IMR-90 (cell line): ENCODE measurements around the gene KRT80. TPM values are rescaled to one million over a fixed set of nuclear protein-coding genes. Genes with fewer than 3 reads are reported as not detected.

Experiments
- ATAC-seq: fragments of 200-7000 bp; cut with Tn5 transposase; 2 replicates; pipeline ENCODE4 v1.9.1; 2020; ENCODE audit warnings: low read depth, mild to moderate bottlenecking, moderate library complexity
- BruUV-seq: library from RNA; stranded (reverse); fragments of 400-500 nt; replicated peaks from 2 replicates; lab custom pipeline; 2021; lab: Mats Ljungman, UMichigan
- CTCF ChIA-PET: fragments of 300-600 bp; formaldehyde crosslinking; extraction: SDS; loops from one replicate; lab custom pipeline; 2021; ENCODE audit warnings: antibody characterized with exemption; lab: Yijun Ruan, JAX
- POLR2A ChIA-PET: fragments of 300-600 bp; sonication (Branson Sonifier 250); formaldehyde crosslinking; loops from one replicate; lab custom pipeline; 2022; ENCODE audit warnings: antibody characterized with exemption; ENCODE audit not compliant: unreplicated experiment; lab: Charles Lee
- DNase-seq: peaks from one replicate; pipeline ENCODE4 v3.0.0; 2013
- H2AFZ ChIP-seq: replicated peaks from 2 replicates; pipeline ENCODE3; 2013; ENCODE audit warnings: low read length, mild to moderate bottlenecking; ENCODE audit not compliant: poor library complexity
- H2AK5ac ChIP-seq: 2 replicates; pipeline ENCODE4 v1.6.1; 2013; ENCODE audit warnings: low read depth, low read length, inconsistent platforms
- H2AK9ac ChIP-seq: replicated peaks from 2 replicates; pipeline ENCODE3; 2013; ENCODE audit warnings: mild to moderate bottlenecking, low read depth, low read length, moderate library complexity; ENCODE audit not compliant: poor library complexity
- H2BK120ac ChIP-seq: 2 replicates; pipeline ENCODE4 v1.6.1; 2013; ENCODE audit warnings: low read depth, low read length, inconsistent platforms
- H2BK15ac ChIP-seq: 3 replicates; pipeline ENCODE4 v1.6.1; 2013; ENCODE audit warnings: low read depth, low read length, inconsistent platforms
- H2BK20ac ChIP-seq: 2 replicates; pipeline ENCODE4 v1.6.1; 2013; ENCODE audit warnings: low read depth, mild to moderate bottlenecking, inconsistent platforms, low read length, moderate library complexity
- H2BK5ac ChIP-seq: 2 replicates; pipeline ENCODE4 v1.6.1; 2013; ENCODE audit warnings: mild to moderate bottlenecking, low read depth, low read length, inconsistent platforms; ENCODE audit not compliant: poor library complexity, severe bottlenecking
- H3K14ac ChIP-seq: replicated peaks from 2 replicates; pipeline ENCODE4 v1.6.1; 2013; ENCODE audit warnings: low read depth, low read length, inconsistent platforms
- H3K18ac ChIP-seq: 2 replicates; pipeline ENCODE4 v1.6.1; 2013; ENCODE audit warnings: low read depth, low read length, control low read depth
- H3K23ac ChIP-seq: 2 replicates; pipeline ENCODE4 v1.6.1; 2013; ENCODE audit warnings: low read depth, low read length, inconsistent platforms
- H3K27ac ChIP-seq: 2 replicates; pipeline ENCODE4 v1.5.1; 2013; ENCODE audit warnings: mild to moderate bottlenecking, control low read depth, low read length; ENCODE audit not compliant: insufficient read depth
- H3K27me3 ChIP-seq: 2 replicates; pipeline ENCODE4 v1.6.1; 2013; ENCODE audit warnings: low read length; ENCODE audit not compliant: control insufficient read depth, insufficient read depth
- H3K36me3 ChIP-seq: 2 replicates; pipeline ENCODE4 v1.6.1; 2013; ENCODE audit warnings: low read length, mixed read lengths; ENCODE audit not compliant: control insufficient read depth, insufficient read depth
- H3K4ac ChIP-seq: 2 replicates; pipeline ENCODE4 v1.6.1; 2013; ENCODE audit warnings: low read depth, low read length, inconsistent platforms
- H3K4me1 ChIP-seq: 2 replicates; pipeline ENCODE4 v1.6.1; 2013; ENCODE audit warnings: low read length, mixed read lengths; ENCODE audit not compliant: control insufficient read depth, insufficient read depth
- H3K4me2 ChIP-seq: 2 replicates; pipeline ENCODE4 v1.6.1; 2013; ENCODE audit warnings: low read depth, mild to moderate bottlenecking, control low read depth, low read length, moderate library complexity
- H3K4me3 ChIP-seq: 2 replicates; pipeline ENCODE4 v1.5.1; 2013; ENCODE audit warnings: low read depth, mild to moderate bottlenecking, control low read depth, low read length, moderate library complexity; ENCODE audit not compliant: insufficient read depth
- H3K56ac ChIP-seq: 2 replicates; pipeline ENCODE4 v1.6.1; 2013; ENCODE audit warnings: low read length, inconsistent platforms; ENCODE audit not compliant: insufficient read depth; ENCODE audit errors: extremely low read depth
- H3K79me1 ChIP-seq, 2 experiments: 2 replicates each; pipeline ENCODE4 v1.6.1; 2013; ENCODE audit warnings: low read length in 2 of 2, inconsistent platforms in 1 of 2, low read depth in 1 of 2
- H3K9ac ChIP-seq: 2 replicates; pipeline ENCODE4 v1.6.1; 2013; ENCODE audit warnings: low read depth, low read length, control low read depth
- H3K9me1 ChIP-seq: 2 replicates; pipeline ENCODE4 v1.6.1; 2013; ENCODE audit warnings: low read length, inconsistent platforms; ENCODE audit not compliant: insufficient read depth
- H3K9me3 ChIP-seq: 2 replicates; pipeline ENCODE4 v1.6.1; 2013; ENCODE audit warnings: low read length; ENCODE audit not compliant: control insufficient read depth, insufficient read depth
- H4K20me1 ChIP-seq: 2 replicates; pipeline ENCODE4 v1.6.1; 2013; ENCODE audit warnings: low read length, inconsistent platforms; ENCODE audit not compliant: insufficient read depth
- H4K5ac ChIP-seq: 2 replicates; pipeline ENCODE4 v1.6.1; 2013; ENCODE audit warnings: mild to moderate bottlenecking, low read depth, low read length, control low read depth
- H4K8ac ChIP-seq, 2 experiments: 2 replicates each; pipeline ENCODE4 v1.6.1; 2013; ENCODE audit warnings: low read depth in 2 of 2, low read length in 2 of 2, control low read depth in 1 of 2, inconsistent platforms in 1 of 2
- H4K91ac ChIP-seq: 2 replicates; pipeline ENCODE4 v1.6.1; 2013; ENCODE audit warnings: low read depth, low read length, inconsistent platforms; ENCODE audit not compliant: insufficient read depth
- CEBPB ChIP-seq: IDR thresholded peaks from 2 replicates; pipeline ENCODE4 v1.6.1; 2012; ENCODE audit warnings: low read depth, low read length, improper control_type of control experiment
- MAZ ChIP-seq: IDR thresholded peaks from 2 replicates; pipeline ENCODE4 v1.6.1; 2012; ENCODE audit warnings: low read depth, mild to moderate bottlenecking, low read length, improper control_type of control experiment, moderate library complexity, borderline replicate concordance
- MXI1 ChIP-seq: IDR thresholded peaks from 2 replicates; pipeline ENCODE4 v1.6.1; 2012; ENCODE audit warnings: low read depth, mild to moderate bottlenecking, low read length, moderate library complexity, borderline replicate concordance
- RCOR1 ChIP-seq: IDR thresholded peaks from 2 replicates; pipeline ENCODE4 v1.6.1; 2012; ENCODE audit warnings: mild to moderate bottlenecking, low read length, improper control_type of control experiment; ENCODE audit not compliant: insufficient replicate concordance
- WGBS, 2 experiments: methylation state at CpG; one replicate each; pipeline versions ENCODE4 v1.1.5 to v1.1.7; 2013; ENCODE audit warnings: missing lambda C conversion rate in 2 of 2; ENCODE audit not compliant: insufficient read length in 1 of 2; ENCODE audit errors: extremely low coverage in 2 of 2; 5-methylcytosine and 5-hydroxymethylcytosine counted together
- dilution Hi-C: fragments of 300-500 bp; cut with HindIII; formaldehyde crosslinking; loops from one replicate; pipeline ENCODE4 v1.14.3; 2018; ENCODE audit warnings: low sequenced_read_pairs; ENCODE audit not compliant: unreplicated experiment
- in situ Hi-C: fragments of 300-500 bp; cut with MboI; formaldehyde crosslinking; loops from 3 replicates; pipeline ENCODE4 v1.14.3; 2019; ENCODE audit warnings: low sequenced_read_pairs, inconsistent platforms, mixed read lengths
- intact Hi-C: fragments of 100-400 bp; cut with micrococcal nuclease; formaldehyde crosslinking; loops from 2 replicates; pipeline ENCODE4 v1.10.0; 2022
- polyA plus RNA-seq, 3 experiments: library from polyadenylated mRNA; depleted of rRNA; stranded (reverse); fragments of >200 nt; gene quantifications; 2 replicates each; pipeline ENCODE4 v1.2.3, GENCODE V29; 2012; ENCODE audit warnings: low replicate concordance in 1 of 3
- total RNA-seq: library from RNA; depleted of rRNA; stranded (reverse); fragments of >200 nt; gene quantifications from 2 replicates; pipeline ENCODE4 v1.2.3, GENCODE V29; 2012

Gene KRT80
- total and polyA plus RNA-seq, 2 of the 4 experiments (the other 2 are of a cell fraction): 0.54 to 3.4 TPM

GRCh38 chr12:52181746-52182145, 10.1 kb downstream of the KRT80 start (continued):
- peak; percentile 29; the same call in 1 of the 2 replicates for TF ChIP-seq MAZ

GRCh38 chr12:52180971-52181628, 10.7 kb downstream of the KRT80 start:
- no peak overlapping the region for H3K4me3 ChIP-seq
- no peaks in the 10 kb centered on the region for H3K27me3 ChIP-seq
- peaks cover 39% of the 10 kb centered on the region for H3K9me1 ChIP-seq
- in situ Hi-C loops: no loop called here
- H2AK9ac ChIP-seq: peak overlapping the region; percentile 93
- intact Hi-C loops: no loop called here
- peak overlapping the region; percentile 92 for H4K5ac ChIP-seq
- ATAC-seq (no peak), DNase-seq (peak; percentile 42)
- ChIA-PET CTCF (interaction anchor here (0.8 kb wide), 1 partner anchor 98 kb away, joined by 3 read pairs; no protein-coding TSS in a partner anchor), POLR2A (interaction anchor here (0.5 to 0.7 kb wide), 2 partner anchors 11 to 1257 kb away, joined by 3 to 6 read pairs; no protein-coding TSS in a partner anchor)
- no peak for TF ChIP-seq MXI1
- peak; percentile 45; the same call in 1 of the 2 replicates for TF ChIP-seq CEBPB
- TF ChIP-seq RCOR1: no peak
- TF ChIP-seq MAZ: 0 out of 2 replicates have a peak, but pooled peaks have one; percentile 14
- no TSS peak for BruUV-seq
- peak overlapping the region; percentile 88 for H3K23ac ChIP-seq
- H3K4me1 ChIP-seq: peaks cover 49% of the 10 kb centered on the region
- H3K27ac ChIP-seq: peak overlapping the region; percentile 85
- H3K9ac ChIP-seq: peak overlapping the region; percentile 35
- peak overlapping the region; percentile 98 for H3K4ac ChIP-seq
- H2BK5ac ChIP-seq: peak overlapping the region; percentile 93
- H3K18ac ChIP-seq: peak overlapping the region; percentile 89
- H2BK20ac ChIP-seq: peak overlapping the region; percentile 91
- no peaks in the 10 kb centered on the region for H3K36me3 ChIP-seq
- peak overlapping the region; percentile 100 for H2AK5ac ChIP-seq
- H3K79me1 ChIP-seq: peaks cover 0 to 46% of the 10 kb centered on the region in 2 experiments; a peak in 3 of 4 replicates
- peak overlapping the region; percentile 92 for H3K14ac ChIP-seq
- no peaks in the 10 kb centered on the region for H4K20me1 ChIP-seq
- H4K8ac ChIP-seq: peak overlapping the region; percentile 95 to 98
- peak overlapping the region; percentile 99 for H4K91ac ChIP-seq
- WGBS, 2 experiments: 18% methylated on average over 4 of the region's 6 CpGs; no CpG with 5 or more reads in 1 of the 2 experiments
- H3K9me3 ChIP-seq: no peaks in the 10 kb centered on the region
- peak overlapping the region; percentile 84 for H2BK15ac ChIP-seq
- peak overlapping the region; percentile 100 for H2BK120ac ChIP-seq
- H3K56ac ChIP-seq: peak overlapping the region; percentile 85
- peak overlapping the region; percentile 91 for H2AFZ ChIP-seq
- no peak overlapping the region for H3K4me2 ChIP-seq
- dilution Hi-C loops: no loop called here
